T-helper 1 cell treated with Interleukin-12 subunit alpha and Interleukin-12 subunit beta and Interleukin-4 antibody, amounts not matched to agents 30 μg/mL and 1 μg/mL, for 36 hours (primary cell): ENCODE data around the gene RAB3C.

Experiments used
- H3K27ac Mint-ChIP-seq: one replicate; pipeline ENCODE4 v1.8.0; 2021; ENCODE audit warnings: mild to moderate bottlenecking, mixed read lengths
- H3K27me3 Mint-ChIP-seq: one replicate; pipeline ENCODE4 v1.8.0; 2021; ENCODE audit warnings: low read depth, mixed read lengths
- H3K36me3 Mint-ChIP-seq: one replicate; pipeline ENCODE4 v1.8.0; 2021; ENCODE audit warnings: low read depth, mixed read lengths
- H3K4me1 Mint-ChIP-seq: one replicate; pipeline ENCODE4 v1.8.0; 2021; ENCODE audit warnings: low read depth, mixed read lengths
- H3K4me3 Mint-ChIP-seq: one replicate; pipeline ENCODE4 v1.8.0; 2021; ENCODE audit warnings: mild to moderate bottlenecking, moderate library complexity, mixed read lengths
- H3K9me3 Mint-ChIP-seq: one replicate; pipeline ENCODE4 v1.8.0; 2021; ENCODE audit warnings: mixed read lengths

The RAB3C gene

DNA sequence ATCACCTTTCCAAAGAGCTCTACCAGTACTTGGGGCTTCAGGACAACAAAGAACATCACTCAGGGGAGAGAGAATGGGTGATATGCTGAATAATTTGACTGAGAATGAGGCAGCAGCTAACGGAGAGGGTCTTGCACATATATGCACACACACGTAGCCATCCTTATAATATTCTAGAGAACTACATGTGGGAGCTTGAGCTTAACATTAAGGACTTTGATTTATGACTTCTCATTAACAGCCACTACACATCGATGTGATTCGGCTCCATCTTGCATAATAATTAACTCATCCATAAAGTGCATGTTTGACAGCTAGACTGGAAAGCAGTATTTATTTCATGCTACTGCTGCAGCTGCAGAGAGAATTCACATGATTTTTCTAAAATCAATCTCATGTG, 163.4 kb downstream of the RAB3C start:
- no peaks in the 10 kb centered on the region for H3K36me3 Mint-ChIP-seq
- no peak overlapping the region for H3K27ac Mint-ChIP-seq
- no peaks in the 10 kb centered on the region for H3K4me1 Mint-ChIP-seq
- H3K9me3 Mint-ChIP-seq = no peaks in the 10 kb centered on the region
- peaks cover 7% of the 10 kb centered on the region for H3K27me3 Mint-ChIP-seq
- H3K4me3 Mint-ChIP-seq = no peak overlapping the region

DNA sequence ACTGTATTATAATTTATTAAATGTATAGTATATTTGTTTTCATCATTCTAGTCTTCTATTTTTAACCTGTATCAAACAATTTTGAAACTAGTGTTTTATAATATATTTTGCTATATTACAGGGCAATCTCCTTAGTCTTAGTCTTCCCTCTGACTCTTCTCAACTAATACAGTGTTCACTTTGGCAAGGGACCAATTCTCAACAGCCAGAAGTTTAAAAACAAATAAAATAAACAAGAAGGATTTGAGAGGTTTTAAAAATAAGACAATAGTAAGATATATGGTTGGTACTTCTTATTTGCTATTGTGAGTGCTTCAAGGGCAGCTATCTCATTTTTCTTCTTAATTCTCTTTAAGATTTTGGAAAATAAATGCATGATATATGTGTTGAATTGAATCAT, 167.2 kb downstream of the RAB3C start:
- Mint-ChIP-seq H3K27ac (no peak overlapping the region), H3K9me3 (no peaks in the 10 kb centered on the region), H3K4me3 (no peak overlapping the region), H3K36me3 (no peaks in the 10 kb centered on the region), H3K4me1 (no peaks in the 10 kb centered on the region), H3K27me3 (peaks cover 18% of the 10 kb centered on the region)

DNA sequence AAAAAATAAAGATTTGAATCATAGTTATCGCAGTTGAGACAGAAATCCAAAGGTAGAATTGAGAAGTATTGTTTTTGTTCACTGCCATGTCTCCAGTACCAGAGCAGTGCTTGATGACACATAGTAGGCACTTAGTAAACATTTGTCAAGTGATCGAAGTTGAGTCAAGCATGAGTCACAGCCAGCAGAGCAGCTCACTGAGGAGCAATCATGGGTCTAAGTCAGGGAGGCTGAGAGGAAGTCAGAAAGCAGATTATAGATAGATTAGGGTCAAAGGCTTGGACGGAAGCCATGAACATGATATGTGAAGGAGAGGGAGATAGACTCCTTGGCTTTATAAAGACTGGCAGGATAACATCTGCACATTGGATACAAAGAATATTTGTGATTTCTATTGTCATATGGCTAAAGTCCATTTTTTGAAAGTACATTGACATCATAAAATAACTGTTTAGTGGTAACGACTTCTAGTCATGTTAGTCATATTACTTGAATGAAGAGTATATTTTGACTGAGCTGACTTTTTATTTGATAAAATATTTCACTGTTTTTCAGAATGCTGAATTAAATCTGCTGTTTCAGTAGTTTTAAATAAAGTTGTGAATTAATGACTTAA, 168.5 kb downstream of the RAB3C start:
- no peak overlapping the region for H3K4me3 Mint-ChIP-seq
- H3K4me1 Mint-ChIP-seq = no peaks in the 10 kb centered on the region
- H3K36me3 Mint-ChIP-seq = no peaks in the 10 kb centered on the region
- H3K27me3 Mint-ChIP-seq = peaks cover 18% of the 10 kb centered on the region
- H3K27ac Mint-ChIP-seq = no peak overlapping the region
- H3K9me3 Mint-ChIP-seq = no peaks in the 10 kb centered on the region

DNA sequence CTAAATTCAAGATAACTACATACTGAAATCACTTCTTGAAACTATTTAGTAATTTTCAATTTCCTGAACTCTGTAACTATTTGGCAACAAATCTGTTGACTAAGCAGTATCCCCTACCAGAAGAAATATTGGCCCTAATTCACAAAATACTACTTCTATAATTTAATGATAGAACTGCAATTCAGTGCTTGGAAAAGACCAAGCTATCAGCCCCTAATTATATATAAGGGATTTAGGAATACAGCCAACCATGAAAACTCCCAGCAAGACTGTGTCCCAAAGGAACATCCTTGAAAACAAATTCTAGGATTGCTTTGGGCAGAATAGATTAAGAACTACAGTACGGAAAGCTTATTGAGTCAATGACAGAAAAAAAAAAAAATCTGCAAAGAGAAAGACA, 169.2 kb downstream of the RAB3C start:
- no peak overlapping the region for H3K4me3 Mint-ChIP-seq
- H3K27ac Mint-ChIP-seq = no peak overlapping the region
- H3K4me1 Mint-ChIP-seq = no peaks in the 10 kb centered on the region
- peaks cover 18% of the 10 kb centered on the region for H3K27me3 Mint-ChIP-seq
- no peaks in the 10 kb centered on the region for H3K36me3 Mint-ChIP-seq
- H3K9me3 Mint-ChIP-seq = no peaks in the 10 kb centered on the region

DNA sequence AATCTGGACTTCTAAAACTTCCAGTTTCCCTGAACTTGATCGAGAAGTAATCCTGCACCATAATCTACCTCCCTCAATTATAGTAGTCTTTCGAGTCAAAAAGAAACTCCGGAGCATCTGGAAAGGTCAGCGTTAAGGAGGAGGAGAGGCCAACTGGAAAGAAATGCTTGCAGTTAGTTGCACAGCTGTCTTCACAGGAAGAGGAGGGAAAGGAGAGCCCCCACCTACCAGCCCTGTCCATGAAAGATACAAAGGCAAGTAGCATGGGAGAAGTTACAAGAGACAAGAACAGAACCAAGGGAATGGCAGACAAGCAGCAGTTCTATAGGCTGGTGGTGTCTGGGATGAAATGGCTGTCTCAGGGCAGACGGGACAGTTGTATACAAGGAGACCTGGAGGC, 170.6 kb downstream of the RAB3C start:
- H3K9me3 Mint-ChIP-seq = no peaks in the 10 kb centered on the region
- peaks cover 18% of the 10 kb centered on the region for H3K27me3 Mint-ChIP-seq
- no peak overlapping the region for H3K27ac Mint-ChIP-seq
- no peaks in the 10 kb centered on the region for H3K4me1 Mint-ChIP-seq
- no peak overlapping the region for H3K4me3 Mint-ChIP-seq
- no peaks in the 10 kb centered on the region for H3K36me3 Mint-ChIP-seq

DNA sequence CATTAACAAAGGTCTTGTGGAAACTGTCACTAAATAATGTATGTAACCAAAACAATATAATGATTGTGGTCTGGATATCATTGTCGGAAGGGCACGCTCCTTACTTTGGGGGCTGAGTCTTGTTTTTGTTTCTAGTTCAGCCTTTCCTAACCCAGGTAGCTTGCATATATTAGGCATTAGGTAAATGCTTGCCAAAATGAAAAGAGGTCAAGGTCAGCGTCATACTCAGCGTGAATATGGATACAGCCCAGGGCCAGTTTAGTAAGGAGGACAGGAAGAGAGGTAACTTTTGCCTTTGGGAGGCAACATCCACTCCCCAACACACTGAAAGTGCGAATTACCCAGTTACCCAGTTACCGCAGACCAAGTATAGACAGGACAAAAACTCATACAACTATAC, 171.4 kb downstream of the RAB3C start:
- Mint-ChIP-seq H3K27me3 (peaks cover 11% of the 10 kb centered on the region), H3K27ac (no peak overlapping the region), H3K9me3 (no peaks in the 10 kb centered on the region), H3K4me3 (no peak overlapping the region), H3K4me1 (peaks cover under 1% of the 10 kb centered on the region), H3K36me3 (no peaks in the 10 kb centered on the region)

DNA sequence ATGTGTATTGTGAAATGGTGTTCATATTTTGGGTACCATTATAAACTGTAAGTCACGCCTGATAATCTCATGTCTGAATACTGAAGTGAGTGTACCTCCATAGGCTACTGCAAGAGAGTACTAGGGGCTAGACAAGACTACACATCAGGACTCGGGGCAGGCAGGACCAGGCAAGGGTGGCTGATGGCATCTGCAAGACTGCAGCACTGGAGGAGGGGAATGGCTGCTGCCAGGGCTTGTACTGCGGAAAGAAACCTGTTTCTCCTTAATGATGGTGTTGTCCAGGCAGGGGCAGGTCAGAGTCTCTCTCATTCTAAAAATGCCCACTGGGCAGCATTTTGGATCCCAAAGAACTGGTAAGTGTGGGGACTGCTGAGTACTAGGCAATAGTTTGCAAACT, 172.5 kb downstream of the RAB3C start:
- H3K4me1 Mint-ChIP-seq = peaks cover 12% of the 10 kb centered on the region
- no peak overlapping the region for H3K27ac Mint-ChIP-seq
- H3K36me3 Mint-ChIP-seq = no peaks in the 10 kb centered on the region
- H3K9me3 Mint-ChIP-seq = no peaks in the 10 kb centered on the region
- no peak overlapping the region for H3K4me3 Mint-ChIP-seq
- peaks cover 11% of the 10 kb centered on the region for H3K27me3 Mint-ChIP-seq

DNA sequence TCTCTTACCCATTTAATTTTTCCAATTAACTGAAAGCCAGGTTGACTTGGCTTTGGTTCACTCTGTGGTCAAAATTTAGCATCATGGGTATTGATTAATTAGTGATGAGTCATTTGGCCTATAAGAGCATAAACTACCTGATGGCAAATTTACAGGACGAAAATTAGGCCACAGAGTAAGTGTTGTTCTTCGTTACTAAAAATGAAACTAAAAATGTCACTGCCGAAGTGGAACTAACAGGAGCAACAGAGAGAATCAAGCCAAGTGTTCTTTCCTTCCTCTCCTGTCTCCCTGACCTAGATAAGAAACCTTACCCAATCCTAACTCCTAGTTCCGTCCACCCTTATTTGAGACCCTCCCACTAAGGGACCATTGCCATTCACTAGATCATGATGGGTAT, 176.9 kb downstream of the RAB3C start:
- no peaks in the 10 kb centered on the region for H3K36me3 Mint-ChIP-seq
- peaks cover 19% of the 10 kb centered on the region for H3K4me1 Mint-ChIP-seq
- H3K27ac Mint-ChIP-seq = peak overlapping the region; percentile 50
- no peaks in the 10 kb centered on the region for H3K9me3 Mint-ChIP-seq
- peak overlapping the region; percentile 79 for H3K4me3 Mint-ChIP-seq
- H3K27me3 Mint-ChIP-seq = no peaks in the 10 kb centered on the region

DNA sequence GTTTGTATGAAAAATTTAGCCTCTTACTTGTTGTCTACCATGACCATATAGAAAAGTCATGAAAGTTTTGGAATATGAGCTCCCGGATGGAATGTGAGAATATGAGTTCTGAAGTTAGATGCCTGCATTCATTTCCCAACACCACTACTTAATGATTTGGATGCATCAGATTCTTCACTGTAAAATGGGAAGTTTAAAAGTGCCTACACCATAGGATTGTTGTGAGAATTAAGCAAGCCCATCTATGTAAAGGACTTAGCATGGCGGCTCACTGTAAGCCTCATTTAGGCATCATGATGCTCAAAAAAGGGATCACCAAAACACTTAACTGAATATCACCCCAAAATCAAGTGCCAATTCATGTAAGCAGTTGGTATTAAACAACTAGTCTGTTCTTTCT, 177.3 kb downstream of the RAB3C start:
- Mint-ChIP-seq H3K36me3 (no peaks in the 10 kb centered on the region), H3K4me3 (peak overlapping the region; percentile 79), H3K27ac (peak overlapping the region; percentile 50), H3K27me3 (no peaks in the 10 kb centered on the region), H3K9me3 (no peaks in the 10 kb centered on the region), H3K4me1 (peaks cover 19% of the 10 kb centered on the region)

DNA sequence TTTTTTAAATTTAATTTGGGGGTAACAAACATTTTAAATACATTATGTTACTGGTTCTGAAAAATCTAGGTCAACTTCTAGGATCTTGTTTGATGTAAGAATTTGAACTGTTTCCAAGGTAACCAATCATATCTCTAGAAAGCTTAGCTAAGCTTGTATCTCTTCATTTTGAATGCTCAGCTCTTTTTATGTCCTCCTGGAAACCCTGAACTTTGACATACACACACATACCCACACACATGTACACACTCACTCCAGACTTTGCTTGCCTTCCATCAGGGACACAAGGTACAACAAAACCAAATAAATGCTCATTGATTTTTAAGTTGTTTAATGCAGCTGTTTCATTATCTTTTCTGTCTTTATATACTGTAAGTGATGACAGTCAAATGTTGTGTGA, 178.5 kb downstream of the RAB3C start:
- H3K27ac Mint-ChIP-seq = no peak overlapping the region
- H3K27me3 Mint-ChIP-seq = no peaks in the 10 kb centered on the region
- H3K9me3 Mint-ChIP-seq = no peaks in the 10 kb centered on the region
- H3K4me1 Mint-ChIP-seq = peaks cover 19% of the 10 kb centered on the region
- H3K36me3 Mint-ChIP-seq = no peaks in the 10 kb centered on the region
- H3K4me3 Mint-ChIP-seq = no peak overlapping the region

DNA sequence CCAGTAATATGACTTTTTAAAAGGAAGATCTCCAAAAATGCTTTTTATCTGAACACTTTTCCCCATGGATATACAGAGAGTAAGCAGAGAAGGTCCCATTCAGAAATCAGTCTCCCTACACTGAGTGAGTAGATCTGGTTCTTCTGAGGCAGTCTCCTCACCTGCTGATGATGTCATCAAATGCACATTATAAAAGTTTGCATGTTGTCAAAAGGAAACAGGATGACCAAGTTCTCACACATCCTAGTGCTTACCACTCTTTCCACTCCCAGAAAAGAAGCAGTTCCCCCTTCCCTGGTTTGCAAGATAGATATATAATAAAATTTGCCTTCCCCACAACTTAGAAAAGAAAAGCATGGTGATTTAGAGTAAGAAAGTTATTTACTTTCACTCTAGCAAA, 180.5 kb downstream of the RAB3C start:
- no peaks in the 10 kb centered on the region for H3K27me3 Mint-ChIP-seq
- no peak overlapping the region for H3K4me3 Mint-ChIP-seq
- H3K27ac Mint-ChIP-seq = no peak overlapping the region
- H3K36me3 Mint-ChIP-seq = no peaks in the 10 kb centered on the region
- H3K4me1 Mint-ChIP-seq = peaks cover 19% of the 10 kb centered on the region
- H3K9me3 Mint-ChIP-seq = no peaks in the 10 kb centered on the region

DNA sequence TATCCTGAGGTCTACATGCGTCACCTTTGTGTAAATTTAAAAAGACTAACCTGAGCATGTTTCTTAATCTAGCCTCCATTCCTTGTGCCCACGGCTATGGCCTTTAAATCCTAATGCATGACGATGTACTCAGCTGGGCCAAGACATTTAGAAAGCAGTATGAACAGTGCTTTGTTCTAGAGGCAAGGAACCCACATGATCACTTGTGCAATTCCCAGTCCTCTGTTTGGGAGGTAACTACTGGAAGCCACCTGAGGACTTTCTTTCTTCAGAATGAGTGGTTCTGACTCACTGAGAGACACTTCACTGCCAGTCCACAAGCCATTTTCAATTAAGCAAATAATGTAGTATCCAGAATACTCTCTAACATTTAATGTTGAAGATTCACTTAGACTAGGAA, 181.3 kb downstream of the RAB3C start:
- no peaks in the 10 kb centered on the region for H3K9me3 Mint-ChIP-seq
- no peaks in the 10 kb centered on the region for H3K27me3 Mint-ChIP-seq
- peaks cover 19% of the 10 kb centered on the region for H3K4me1 Mint-ChIP-seq
- H3K27ac Mint-ChIP-seq = no peak overlapping the region
- H3K4me3 Mint-ChIP-seq = no peak overlapping the region
- no peaks in the 10 kb centered on the region for H3K36me3 Mint-ChIP-seq

DNA sequence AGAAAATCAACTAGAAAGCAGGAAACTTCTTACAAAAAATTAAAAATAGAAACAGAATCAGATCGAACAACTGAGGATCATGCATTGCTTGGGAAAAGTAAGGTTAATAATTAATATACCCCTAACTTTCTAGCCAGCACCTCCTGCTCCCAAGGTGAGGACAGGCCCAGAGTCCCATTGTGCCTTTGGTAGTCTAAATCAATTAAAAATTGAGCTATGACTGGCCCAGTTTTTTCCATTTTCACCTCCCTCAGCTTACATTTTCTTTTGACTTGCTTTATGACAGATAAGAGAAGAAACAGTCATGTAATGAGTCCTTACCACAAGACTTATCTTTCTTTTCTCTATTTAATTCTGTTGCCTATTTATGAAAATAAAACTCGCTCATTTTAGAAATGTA, 182.2 kb downstream of the RAB3C start:
- Mint-ChIP-seq H3K4me1 (peaks cover 11% of the 10 kb centered on the region), H3K27me3 (no peaks in the 10 kb centered on the region), H3K9me3 (no peaks in the 10 kb centered on the region), H3K4me3 (no peak overlapping the region), H3K27ac (no peak overlapping the region), H3K36me3 (no peaks in the 10 kb centered on the region)

DNA sequence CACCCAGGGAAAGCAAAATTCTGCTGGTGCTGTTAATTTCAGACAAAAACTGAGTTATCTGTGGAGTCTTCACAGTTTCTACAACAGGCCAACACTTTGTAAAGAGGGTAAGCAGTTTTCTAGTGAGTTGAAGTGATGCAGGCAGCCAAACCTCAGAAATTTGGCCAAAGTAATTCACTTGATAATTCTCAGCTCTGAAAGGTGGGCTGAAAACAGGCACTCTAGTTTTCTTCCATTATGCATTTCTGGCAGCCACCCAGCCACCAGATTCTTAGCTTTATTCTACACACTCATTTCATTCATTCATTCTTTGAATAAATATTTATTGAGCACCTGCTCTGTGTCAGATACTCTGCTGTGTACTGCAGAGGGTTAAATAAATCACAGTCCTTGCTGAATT, 184.2 kb downstream of the RAB3C start:
- no peaks in the 10 kb centered on the region for H3K9me3 Mint-ChIP-seq
- no peaks in the 10 kb centered on the region for H3K36me3 Mint-ChIP-seq
- H3K27ac Mint-ChIP-seq = no peak overlapping the region
- peaks cover 2% of the 10 kb centered on the region for H3K4me1 Mint-ChIP-seq
- no peaks in the 10 kb centered on the region for H3K27me3 Mint-ChIP-seq
- H3K4me3 Mint-ChIP-seq = no peak overlapping the region

DNA sequence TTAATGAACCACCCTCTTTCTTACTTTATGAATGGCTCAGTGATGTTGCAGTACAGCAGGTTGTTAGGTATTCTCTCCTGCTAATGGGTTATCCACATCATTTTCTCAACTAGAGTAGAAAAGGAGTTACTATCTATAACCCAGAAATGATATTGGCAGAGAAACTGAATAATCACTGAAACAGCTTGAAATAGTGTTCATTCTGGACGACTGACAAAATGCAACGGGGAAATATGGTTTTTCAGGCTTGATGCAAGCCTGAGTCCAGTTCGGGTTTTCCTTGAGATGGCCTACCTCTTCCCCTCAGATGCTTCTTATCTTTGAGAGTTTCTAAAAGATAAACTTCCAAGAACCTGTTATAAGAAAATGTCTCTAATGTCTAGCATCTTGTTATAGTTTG, 187.3 kb downstream of the RAB3C start:
- Mint-ChIP-seq H3K4me1 (no peaks in the 10 kb centered on the region), H3K4me3 (no peak overlapping the region), H3K27ac (no peak overlapping the region), H3K36me3 (no peaks in the 10 kb centered on the region), H3K9me3 (no peaks in the 10 kb centered on the region), H3K27me3 (peaks cover 5% of the 10 kb centered on the region)

DNA sequence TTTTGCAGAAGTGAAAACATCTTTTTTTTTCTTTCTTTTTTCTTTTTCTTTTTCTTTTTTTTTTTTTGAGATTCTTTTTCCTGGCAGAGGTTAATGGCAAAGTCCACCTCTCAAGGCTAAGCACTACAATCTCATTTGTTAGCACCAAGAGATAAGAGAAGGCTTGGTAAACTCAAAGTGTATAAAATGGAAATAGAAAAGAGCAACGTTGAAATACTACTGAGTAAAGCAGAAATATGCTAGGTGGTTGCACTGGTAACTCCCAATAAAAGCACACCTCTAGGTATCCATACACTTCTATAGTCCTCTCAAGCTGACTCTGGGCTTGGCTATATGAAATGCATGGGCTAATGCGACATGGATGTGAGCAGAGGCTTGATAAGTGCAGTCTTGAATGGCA, 188.9 kb downstream of the RAB3C start:
- no peak overlapping the region for H3K27ac Mint-ChIP-seq
- no peaks in the 10 kb centered on the region for H3K9me3 Mint-ChIP-seq
- no peaks in the 10 kb centered on the region for H3K4me1 Mint-ChIP-seq
- H3K27me3 Mint-ChIP-seq = peaks cover 5% of the 10 kb centered on the region
- no peak overlapping the region for H3K4me3 Mint-ChIP-seq
- no peaks in the 10 kb centered on the region for H3K36me3 Mint-ChIP-seq
